CD4-positive, alpha-beta T cell treated with Interleukin-17A for 4 hours (primary cell): Measurements from ENCODE around the gene SLC37A1.
A peak's percentile ranks its signal among the peaks of the same experiment; 100 is the strongest.

Source experiments
- DNase-seq: peaks from one replicate; pipeline ENCODE4 v3.0.0-alpha.2; 2020; ENCODE audit warnings: mixed read lengths

Gene SLC37A1

GRCh38 chr21:42580076-42580792 is 66.6 kb downstream of the SLC37A1 start:
- DNase-seq: no peak

GRCh38 chr21:42580793-42581321 is 67.2 kb downstream of the SLC37A1 start:
- no peak for DNase-seq

DNA sequence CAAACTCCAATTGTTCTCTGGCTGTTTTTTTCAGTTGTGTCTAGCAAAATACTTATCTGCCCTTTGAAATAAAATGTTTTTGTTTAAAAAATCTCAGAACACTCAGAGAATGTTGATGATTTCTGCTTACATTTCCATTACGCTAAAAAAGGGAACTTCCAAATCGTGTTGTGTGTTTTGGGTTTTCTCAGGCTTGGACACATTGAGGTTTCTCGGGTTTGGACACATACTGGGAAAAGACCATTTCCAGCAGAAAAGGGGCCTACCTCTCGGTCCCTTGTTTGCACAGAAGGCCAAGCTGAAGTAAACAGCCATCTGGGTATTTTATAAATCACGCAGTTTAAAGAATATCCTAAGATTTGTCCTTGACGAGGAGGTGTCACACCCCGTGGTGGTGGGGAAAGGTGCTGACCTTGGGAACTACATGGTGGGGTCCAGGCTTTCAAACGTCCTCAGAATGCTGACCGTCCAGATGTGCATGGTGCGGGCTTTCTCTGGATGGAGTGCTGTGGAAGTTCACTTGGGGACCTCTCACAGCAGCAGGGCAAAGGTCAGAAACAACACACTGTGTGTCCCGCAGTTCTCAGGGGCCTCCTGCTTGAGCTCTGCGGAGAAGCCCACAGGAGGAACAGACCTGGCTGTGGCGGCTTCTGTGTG is 67.8 kb downstream of the SLC37A1 start:
- DNase-seq: no peak

- no peak for DNase-seq
These were observed 68.5 kb downstream of the SLC37A1 start for GRCh38 chr21:42581993-42582786.

GRCh38 chr21:42582787-42583476 is 69.3 kb downstream of the SLC37A1 start:
- DNase-seq: no peak

GRCh38 chr21:42583477-42584295 is 70.0 kb downstream of the SLC37A1 start:
- DNase-seq: no peak

GRCh38 chr21:42584296-42584641 is 70.6 kb downstream of the SLC37A1 start:
- no peak for DNase-seq

DNA sequence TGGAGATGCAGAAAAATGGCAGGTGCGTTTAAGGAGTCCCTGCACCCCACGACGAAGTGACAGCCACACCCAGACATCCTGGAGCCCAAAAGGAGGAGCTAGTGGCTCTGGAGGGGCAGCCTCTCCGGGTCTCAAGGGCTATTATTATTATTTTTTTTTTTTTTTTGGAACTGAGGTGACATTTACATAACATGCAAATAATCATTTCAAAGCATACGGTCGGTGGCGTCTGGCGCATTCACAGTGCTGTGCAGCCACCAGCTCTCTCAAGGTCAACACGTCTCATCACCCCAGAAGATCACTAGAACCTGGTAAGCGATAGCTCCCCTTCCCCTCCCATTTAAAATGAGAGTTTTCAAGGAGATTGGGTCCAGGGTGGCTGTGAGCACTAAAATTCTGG is 72.2 kb downstream of the SLC37A1 start:
- no peak for DNase-seq

- DNase-seq: no peak
These were observed 72.8 kb downstream of the SLC37A1 start for GRCh38 chr21:42586406-42586805.

- DNase-seq: no peak
These were observed 73.4 kb downstream of the SLC37A1 start for GRCh38 chr21:42587036-42587435.

DNA sequence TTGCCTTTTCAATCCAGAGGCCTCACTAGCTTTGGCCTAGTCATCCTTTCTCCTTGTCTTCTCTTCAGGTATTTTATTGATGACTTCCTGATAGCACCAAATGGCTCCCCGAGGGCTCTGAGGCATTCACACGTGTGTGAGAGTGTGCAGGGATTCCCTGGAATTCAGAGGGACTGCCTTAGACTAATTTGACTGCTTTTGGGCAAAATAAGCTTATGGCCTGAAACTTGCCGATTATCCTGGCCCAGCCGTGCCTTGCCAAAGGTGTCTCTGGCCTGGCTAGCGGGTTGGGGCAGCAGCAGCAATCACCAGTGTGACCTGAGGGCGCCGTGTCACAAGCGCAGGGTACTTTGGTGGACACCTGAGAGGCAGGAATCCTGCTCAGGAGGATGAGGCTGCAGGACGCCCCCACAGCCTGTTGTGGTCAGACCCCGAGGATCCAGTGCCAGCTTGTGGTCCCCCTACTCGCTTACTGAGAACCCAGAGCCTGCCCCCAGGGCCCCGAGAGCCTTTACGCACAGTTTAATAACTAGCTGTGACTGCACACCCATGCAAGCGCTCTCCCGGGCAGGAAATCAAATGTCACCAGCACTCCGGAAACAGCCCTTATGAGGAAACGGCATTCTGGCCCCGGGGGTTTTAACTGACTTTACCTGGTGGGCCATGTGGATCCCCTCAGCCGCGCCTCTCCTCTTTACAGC is 76.9 kb downstream of the SLC37A1 start:
- DNase-seq: peak; percentile 57

GRCh38 chr21:42591170-42591869 is 77.7 kb downstream of the SLC37A1 start:
- DNase-seq: no peak

- no peak for DNase-seq
These were observed 78.6 kb downstream of the SLC37A1 start for GRCh38 chr21:42592156-42592820.

DNA sequence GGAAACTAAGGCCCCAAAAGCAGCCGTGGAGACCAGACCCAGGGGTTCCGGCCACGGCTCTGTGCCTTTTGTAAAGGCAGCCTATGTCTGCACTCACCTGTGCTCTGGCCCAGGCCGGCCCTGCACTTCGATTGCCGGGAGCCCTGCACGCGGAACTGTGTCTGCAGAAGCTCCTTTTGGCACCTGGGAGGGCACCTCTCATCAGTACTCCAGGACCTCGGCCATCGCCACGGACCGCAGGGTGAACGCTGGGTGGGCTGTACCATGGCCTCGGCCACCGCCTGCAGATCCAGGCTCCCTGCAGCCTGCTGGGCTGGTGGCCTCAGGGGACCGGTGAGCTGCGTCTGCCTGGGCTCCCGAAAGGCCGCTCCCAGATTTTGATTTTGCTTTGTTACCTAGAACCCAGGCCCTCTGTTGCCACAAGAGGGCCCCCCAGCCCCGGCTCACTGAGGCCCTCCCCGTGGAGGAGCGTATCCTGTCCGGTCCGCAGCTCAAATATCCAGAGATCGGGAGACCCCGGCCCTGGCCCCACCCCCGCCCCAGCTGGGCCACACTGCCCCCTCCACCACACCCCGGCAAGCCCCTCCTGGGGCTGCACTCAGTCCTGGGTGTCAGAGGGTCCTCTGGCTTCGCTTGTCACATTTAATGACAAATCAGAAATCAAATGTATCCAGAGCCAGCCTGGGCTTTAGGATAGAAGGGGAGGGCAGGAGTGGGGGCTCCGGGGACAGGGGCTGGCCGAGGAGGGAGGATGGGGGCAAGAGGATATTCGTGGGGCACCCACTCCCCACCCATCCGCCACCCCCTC is 79.6 kb downstream of the SLC37A1 start:
- peak; percentile 81 for DNase-seq

DNA sequence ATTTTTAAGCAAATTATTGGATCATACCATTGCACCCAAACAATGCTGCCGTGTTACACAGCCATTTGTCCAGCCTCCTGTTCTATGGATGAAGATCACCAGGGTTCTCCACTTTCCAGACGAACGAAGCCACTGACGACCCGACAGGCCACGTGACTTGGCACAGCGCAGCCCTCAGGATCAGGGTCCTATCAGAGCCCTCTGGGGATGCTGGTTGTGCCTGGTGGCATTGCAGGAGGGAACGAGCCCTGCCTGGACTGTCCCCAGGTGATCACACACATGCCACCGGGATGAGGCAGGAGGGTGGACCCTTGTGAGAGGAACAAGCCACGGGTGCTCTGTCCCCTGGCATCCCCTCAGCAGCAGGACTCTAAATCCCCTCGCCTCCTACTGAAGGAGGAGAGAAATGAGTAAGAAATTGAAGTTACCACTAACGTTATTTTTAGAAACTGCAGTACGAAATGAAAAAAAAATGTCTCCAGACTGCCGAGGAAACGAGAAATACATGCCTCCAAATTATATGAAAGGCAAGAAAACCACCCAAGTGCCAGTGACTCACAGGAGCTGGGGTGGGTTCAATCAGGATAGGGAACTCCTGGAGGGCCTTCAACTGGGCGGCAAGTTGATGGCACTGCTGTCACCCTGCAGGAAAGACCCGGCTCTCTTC is 81.1 kb downstream of the SLC37A1 start:
- no peak for DNase-seq

DNA sequence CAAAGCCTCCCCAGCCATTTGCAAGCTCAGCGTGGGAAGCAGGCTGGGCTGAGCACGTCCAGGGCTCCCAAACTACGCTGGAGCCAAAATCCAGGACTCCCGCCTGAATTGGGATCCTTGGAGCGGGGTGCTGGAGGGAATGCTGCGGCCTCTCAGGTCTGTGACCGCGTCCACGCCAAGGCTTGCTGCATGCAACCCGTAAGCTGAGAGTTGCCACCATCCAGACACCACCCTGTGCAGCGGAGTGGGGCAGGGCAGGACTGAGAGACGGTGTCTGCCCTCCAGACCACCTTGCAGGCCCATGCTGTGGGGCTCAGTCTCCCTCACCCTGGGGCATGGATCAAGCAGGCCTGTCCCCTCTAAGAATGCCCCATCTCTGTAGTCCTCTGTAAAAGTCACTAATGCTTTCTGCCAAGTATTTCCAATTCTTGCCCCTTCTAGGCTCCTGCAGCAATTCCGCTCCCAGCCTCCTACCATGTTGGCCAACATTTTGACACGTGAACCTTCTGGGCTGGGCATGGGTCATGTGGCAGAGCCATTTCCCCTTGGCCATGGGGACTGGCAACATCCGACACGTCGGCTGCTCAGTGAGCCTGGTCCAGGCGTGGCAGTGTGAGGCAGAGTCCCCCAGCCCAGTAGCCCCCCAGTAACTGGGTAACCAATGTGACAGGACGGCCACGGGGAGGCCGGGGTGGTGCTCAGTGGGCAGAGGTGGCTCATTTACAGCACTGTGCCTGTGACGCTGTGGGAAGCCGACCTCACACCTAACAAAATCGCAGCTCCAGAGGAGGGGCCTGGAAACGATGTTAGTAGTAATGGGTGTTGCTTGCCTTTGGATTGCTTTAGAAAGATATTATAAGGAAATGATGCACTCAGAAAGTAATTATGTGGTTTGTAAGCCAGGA is 81.9 kb downstream of the SLC37A1 start:
- no peak for DNase-seq

DNA sequence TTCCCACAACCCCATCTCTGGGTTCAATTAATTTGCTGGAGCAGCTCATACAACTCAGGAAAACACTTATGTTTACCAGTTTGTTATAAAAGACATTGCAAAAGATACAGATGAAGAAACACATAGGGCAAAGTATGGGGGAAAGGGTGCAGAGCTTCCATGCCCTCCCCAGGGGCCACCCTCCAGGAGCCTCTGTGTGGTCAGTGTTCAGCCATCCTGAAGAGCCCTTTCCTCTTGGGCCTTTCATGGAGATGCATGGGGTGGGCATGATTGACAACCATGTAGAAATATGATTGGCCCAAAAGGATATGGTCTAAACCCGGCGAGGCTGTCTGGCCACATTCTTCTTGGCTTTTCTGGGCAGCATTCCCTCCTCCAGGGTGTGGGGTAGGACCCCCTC is 83.0 kb downstream of the SLC37A1 start:
- DNase-seq: no peak
